Rectal smooth muscle tissue (tissue), 1 donor: ENCODE data around the gene RNF31.

ENCODE experiments used
- H3K27ac ChIP-seq: one replicate; pipeline ENCODE4 v1.7.0; 2013; ENCODE audit warnings: low read depth, low read length, inconsistent platforms
- H3K27me3 ChIP-seq: one replicate; pipeline ENCODE4 v1.7.0; 2013; ENCODE audit warnings: low read length; ENCODE audit not compliant: control insufficient read depth, insufficient read depth
- H3K36me3 ChIP-seq: one replicate; pipeline ENCODE4 v1.7.0; 2013; ENCODE audit warnings: low read length; ENCODE audit not compliant: control insufficient read depth, insufficient read depth
- H3K4me1 ChIP-seq: one replicate; pipeline ENCODE4 v1.7.0; 2013; ENCODE audit warnings: low read length; ENCODE audit not compliant: control insufficient read depth, insufficient read depth
- H3K4me3 ChIP-seq: one replicate; pipeline ENCODE4 v1.7.0; 2013; ENCODE audit warnings: low read length
- H3K9ac ChIP-seq: one replicate; pipeline ENCODE4 v1.7.0; 2013; ENCODE audit warnings: low read length

The RNF31 gene

DNA sequence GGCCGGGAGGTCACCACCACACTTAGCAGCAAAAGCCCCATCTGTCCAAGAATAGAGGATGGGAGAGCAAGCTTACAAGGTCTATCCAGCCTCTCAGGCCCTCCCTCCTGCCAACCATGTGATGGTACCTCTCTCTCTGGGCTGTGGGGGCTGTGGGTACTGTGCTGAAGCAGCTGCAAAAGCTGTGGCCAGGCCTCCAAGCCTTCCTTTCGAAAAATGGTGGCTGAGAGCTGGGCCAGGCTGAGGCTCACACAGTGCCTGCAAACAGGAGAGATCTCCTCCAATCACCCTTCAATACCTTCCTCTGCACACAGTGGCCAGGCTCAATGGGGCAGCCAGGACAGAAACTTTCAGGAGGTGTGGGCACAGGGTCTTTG lies 40.2 kb downstream of the RNF31 start:
- peaks cover 30% of the 10 kb centered on the region for H3K36me3 ChIP-seq
- no peak overlapping the region for H3K27ac ChIP-seq

DNA sequence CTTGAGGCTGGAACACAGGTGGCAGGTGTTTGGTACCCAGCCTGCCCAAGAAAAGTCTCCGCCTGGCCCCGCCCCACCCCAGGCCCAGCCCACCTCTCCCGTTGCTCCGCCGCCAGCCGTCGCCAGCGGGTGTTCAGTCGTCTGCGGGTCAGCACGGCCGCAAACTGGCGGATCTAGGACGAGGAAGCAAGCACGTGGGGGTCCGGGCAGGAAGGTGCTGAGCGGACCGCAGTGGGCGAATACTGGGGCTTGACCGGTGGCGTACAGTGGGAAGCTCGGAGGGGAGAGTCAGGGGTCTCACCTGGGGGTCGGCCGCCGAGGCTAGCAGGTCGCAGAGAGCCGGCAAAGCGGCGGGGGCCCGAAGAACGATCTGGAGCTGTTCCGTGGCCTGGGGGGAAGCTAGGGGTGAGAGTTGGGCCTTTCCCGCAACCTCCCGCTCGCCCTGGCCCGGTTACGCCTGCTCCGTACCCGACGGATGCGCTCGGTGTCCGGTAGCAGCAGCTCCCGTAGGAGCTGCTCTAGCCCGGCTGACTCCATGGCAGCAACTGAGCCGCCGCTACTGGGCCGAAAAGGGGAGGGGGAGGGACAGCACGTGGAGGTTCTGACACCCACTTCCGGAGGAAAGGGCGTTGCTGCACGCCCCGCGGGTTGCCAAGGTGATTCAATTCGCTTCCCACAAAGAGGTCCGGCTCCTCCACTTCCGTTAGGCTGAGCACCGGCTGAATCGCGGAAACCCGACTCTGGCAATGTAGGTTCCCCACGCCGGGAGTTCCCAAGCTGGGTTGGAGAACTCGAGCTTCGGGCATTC lies 41.2 kb downstream of the RNF31 start, which contains the start of gene IPO4:
Gene IPO4 (minus strand): TSS at position 566 of the 808 bp plus-strand sequence. CDS start 29 bp downstream, at position 537.
- Histone ChIP-seq H3K36me3 (peaks cover 31% of the 10 kb centered on the region), H3K27ac (peak within 1 kb of the TSS; percentile 45), H3K9ac (peak within 1 kb of the TSS; percentile 58), H3K27me3 (no peaks in the 10 kb centered on the region), H3K4me3 (peak within 1 kb of the TSS; percentile 85), H3K4me1 (peaks cover 6% of the 10 kb centered on the region)

More for the DNA sequence above, 40.2 kb downstream of the RNF31 start:
- peak overlapping the region; percentile 85 for H3K4me3 ChIP-seq
- H3K4me1 ChIP-seq, result peaks cover 6% of the 10 kb centered on the region
- peak overlapping the region; percentile 58 for H3K9ac ChIP-seq
- H3K27me3 ChIP-seq, result no peaks in the 10 kb centered on the region

GRCh38 chr14:24189059-24189375 lies 41.7 kb downstream of the RNF31 start:
- no peak overlapping the region for H3K9ac ChIP-seq

GRCh38 chr14:24189460-24189859 lies 42.2 kb downstream of the RNF31 start:
- Histone ChIP-seq H3K9ac (no peak overlapping the region), H3K27me3 (no peaks in the 10 kb centered on the region), H3K4me1 (peaks cover 11% of the 10 kb centered on the region), H3K36me3 (peaks cover 26% of the 10 kb centered on the region), H3K27ac (no peak overlapping the region), H3K4me3 (no peak overlapping the region)

More at GRCh38 chr14:24189059-24189375, 41.7 kb downstream of the RNF31 start:
- Histone ChIP-seq H3K27ac (no peak overlapping the region), H3K36me3 (peaks cover 30% of the 10 kb centered on the region), H3K4me1 (peaks cover 7% of the 10 kb centered on the region), H3K4me3 (no peak overlapping the region), H3K27me3 (no peaks in the 10 kb centered on the region)

GRCh38 chr14:24190416-24190815 lies 43.1 kb downstream of the RNF31 start:
- Histone ChIP-seq H3K36me3 (peaks cover 21% of the 10 kb centered on the region), H3K27ac (no peak overlapping the region), H3K4me3 (no peak overlapping the region), H3K4me1 (peaks cover 16% of the 10 kb centered on the region), H3K27me3 (no peaks in the 10 kb centered on the region), H3K9ac (no peak overlapping the region)

DNA sequence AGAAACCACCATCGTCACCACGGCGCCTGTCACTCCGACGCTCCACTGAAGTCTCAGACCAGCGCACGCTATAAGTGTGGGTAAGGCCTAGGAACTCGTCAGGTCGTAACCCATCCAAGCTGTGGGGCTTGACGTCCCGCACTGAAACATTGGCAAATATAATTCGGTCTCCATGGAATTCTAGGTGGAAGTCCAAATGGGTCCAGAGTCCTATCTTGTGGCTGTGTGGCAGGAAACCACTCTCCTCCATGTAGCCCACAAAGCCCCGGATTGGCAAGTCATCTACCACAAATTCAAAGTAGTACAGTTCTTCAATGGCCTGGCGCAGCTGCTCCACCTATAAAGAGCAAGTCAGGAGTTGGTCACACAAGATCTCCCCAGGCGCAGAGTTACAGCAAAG lies 45.6 kb downstream of the RNF31 start:
- no peak overlapping the region for H3K9ac ChIP-seq
- H3K27ac ChIP-seq, result no peak overlapping the region
- H3K27me3 ChIP-seq, result no peaks in the 10 kb centered on the region
- peaks cover 7% of the 10 kb centered on the region for H3K36me3 ChIP-seq
- peaks cover 15% of the 10 kb centered on the region for H3K4me1 ChIP-seq
- H3K4me3 ChIP-seq, result no peak overlapping the region

DNA sequence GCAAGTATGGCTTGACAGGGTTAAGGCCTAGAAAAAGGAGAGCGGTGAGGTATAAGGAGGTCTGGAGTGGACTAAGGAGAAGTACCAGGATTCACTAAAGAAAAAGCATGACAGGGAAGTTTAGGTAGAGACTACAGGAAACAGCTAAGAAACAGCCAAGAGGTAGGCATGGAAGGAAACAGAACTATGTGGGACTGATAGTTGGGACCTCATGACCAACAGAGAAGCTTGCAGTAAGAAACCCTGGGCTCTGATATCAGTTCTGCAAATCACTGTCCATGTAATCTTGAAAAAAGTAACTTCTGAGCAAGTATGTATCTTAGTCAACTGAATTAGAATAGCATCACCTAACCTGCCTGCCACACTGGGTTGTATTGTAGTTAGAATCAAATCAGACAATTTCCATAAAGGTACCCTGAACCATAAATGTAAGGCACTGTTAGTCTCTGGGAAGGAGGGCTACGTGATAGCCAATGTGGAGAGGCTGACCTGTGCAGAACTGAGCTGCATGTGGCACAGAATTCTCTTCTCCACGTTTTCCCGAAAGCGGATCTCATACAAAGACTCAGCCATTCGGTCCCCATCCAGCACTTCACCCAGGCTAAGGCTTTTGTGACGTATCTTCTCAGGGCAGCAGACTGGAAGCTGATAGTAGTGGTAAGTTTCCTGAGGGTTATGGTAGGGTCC lies 47.0 kb downstream of the RNF31 start:
- Histone ChIP-seq H3K4me3 (peak overlapping the region; percentile 95), H3K9ac (peak overlapping the region; percentile 58), H3K27me3 (no peaks in the 10 kb centered on the region), H3K4me1 (peaks cover 14% of the 10 kb centered on the region), H3K27ac (peak overlapping the region; percentile 99), H3K36me3 (peaks cover 7% of the 10 kb centered on the region)

GRCh38 chr14:24194873-24195185 lies 47.5 kb downstream of the RNF31 start:
- peak overlapping the region; percentile 95 for H3K4me3 ChIP-seq
- H3K4me1 ChIP-seq, result peaks cover 14% of the 10 kb centered on the region
- peak overlapping the region; percentile 99 for H3K27ac ChIP-seq
- peaks cover 7% of the 10 kb centered on the region for H3K36me3 ChIP-seq
- H3K9ac ChIP-seq, result peak overlapping the region; percentile 58
- H3K27me3 ChIP-seq, result no peaks in the 10 kb centered on the region

DNA sequence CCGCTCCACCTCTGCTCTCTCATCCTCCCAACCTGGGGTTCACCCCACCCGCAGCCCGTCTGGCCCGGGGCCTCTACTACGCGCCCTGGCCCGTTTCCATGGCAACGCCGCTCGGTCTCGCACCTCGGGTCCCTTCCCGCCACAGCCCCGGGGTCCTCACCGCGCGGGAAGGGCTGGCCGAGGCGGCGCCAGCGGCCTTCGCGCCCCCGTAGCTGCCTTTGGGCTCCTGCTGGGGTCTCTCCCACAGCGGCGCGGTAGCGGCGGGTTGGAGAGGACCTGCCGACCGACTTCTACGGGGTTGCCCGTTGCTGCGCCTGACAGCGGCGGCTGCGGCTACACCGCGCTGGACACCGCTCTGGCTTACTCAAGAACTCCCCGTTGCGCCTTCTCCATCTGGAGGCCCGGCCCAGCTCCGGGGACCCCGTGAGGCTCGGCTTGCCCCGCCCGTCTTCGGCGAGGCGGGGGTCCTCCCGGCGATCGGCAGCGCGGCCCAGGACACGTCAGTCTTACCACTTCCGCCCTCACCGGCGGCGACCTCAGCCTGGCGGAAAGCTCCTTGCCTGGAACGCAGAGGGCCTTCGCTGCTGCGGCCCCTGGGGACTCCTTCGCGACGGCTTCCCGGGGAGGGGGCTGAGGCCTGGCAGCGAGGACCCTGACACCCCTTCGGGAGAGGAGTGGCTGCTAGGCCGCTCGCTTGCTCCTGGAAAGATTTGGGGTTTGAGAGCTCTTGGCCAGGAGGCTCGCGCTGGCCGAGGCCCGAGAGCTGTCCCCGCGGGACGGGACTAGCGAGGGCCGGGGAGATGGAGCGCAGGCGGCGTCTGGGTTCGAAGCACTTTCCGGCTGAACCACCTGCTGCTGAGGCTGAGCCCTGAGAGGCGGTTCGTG lies 48.1 kb downstream of the RNF31 start, which contains the start of gene TM9SF1:
Gene TM9SF1 (minus strand): TSS at position 256 of the 885 bp plus-strand sequence. CDS start 422 bp downstream, outside the sequence.
- H3K9ac ChIP-seq, result peak within 1 kb of the TSS; percentile 58
- H3K36me3 ChIP-seq, result peaks cover 7% of the 10 kb centered on the region
- peak within 1 kb of the TSS; percentile 99 for H3K27ac ChIP-seq
- H3K4me3 ChIP-seq, result peak within 1 kb of the TSS; percentile 95
- peaks cover 14% of the 10 kb centered on the region for H3K4me1 ChIP-seq
- H3K27me3 ChIP-seq, result no peaks in the 10 kb centered on the region

GRCh38 chr14:24196071-24197055 lies 49.1 kb downstream of the RNF31 start:
- Histone ChIP-seq H3K4me1 (peaks cover 14% of the 10 kb centered on the region), H3K27me3 (no peaks in the 10 kb centered on the region), H3K36me3 (peaks cover 7% of the 10 kb centered on the region), H3K27ac (peak overlapping the region; percentile 99), H3K4me3 (peak overlapping the region; percentile 95), H3K9ac (peak overlapping the region; percentile 58)

DNA sequence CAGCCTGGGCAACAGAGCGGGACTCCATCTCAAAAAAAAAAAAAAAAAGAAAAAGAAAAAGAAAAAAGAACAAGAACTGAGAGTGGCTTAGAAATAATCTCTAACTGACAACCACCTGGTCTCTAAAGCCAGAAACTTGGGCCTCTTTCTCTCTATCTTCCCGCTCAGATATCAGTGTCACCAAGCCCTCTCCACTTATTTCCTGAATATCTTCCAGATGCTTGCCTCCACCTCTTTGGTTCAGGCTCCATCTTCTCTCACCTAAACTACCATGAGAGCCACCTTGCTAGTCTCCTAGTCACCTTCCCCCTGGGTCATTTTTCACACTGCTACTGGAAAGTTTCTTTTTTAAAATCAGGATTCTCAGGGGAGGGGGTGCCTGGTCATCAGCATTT lies 49.8 kb downstream of the RNF31 start:
- Histone ChIP-seq H3K9ac (no peak overlapping the region), H3K27ac (no peak overlapping the region), H3K27me3 (no peaks in the 10 kb centered on the region), H3K4me3 (no peak overlapping the region), H3K36me3 (peaks cover 4% of the 10 kb centered on the region), H3K4me1 (peaks cover 14% of the 10 kb centered on the region)
